Right atrium auricular region (tissue), 2 donors: ENCODE results near the gene GPC3. TPM values are rescaled to one million over a fixed set of nuclear protein-coding genes. Genes with fewer than 3 reads are reported as not detected.

Source experiments
- DNase-seq: peaks from one replicate; pipeline ENCODE4 v3.0.0-alpha.2; 2019; ENCODE audit warnings: low spot score
- H3K27ac ChIP-seq, 2 donors: fragments of 200-600 bp; sonication (generic); 1 replicate in 1 of 2; 2 replicates in 1 of 2; pipeline ENCODE4 v1.5.1; 2016 to 2019
- H3K27me3 ChIP-seq, 2 donors: fragments of 200-600 bp; sonication (generic); one replicate each; pipeline versions ENCODE4 v1.5.1 to v1.6.0; 2017 to 2019
- H3K36me3 ChIP-seq: fragments of 200-600 bp; sonication (generic); one replicate; pipeline ENCODE4 v1.5.1; 2016
- H3K4me1 ChIP-seq, 2 donors: fragments of 200-600 bp; sonication (generic); one replicate each; pipeline versions ENCODE4 v1.5.1 to v1.6.0; 2017 to 2019
- H3K4me3 ChIP-seq, 2 donors: fragments of 200-600 bp; sonication (generic); 1 replicate in 1 of 2; 2 replicates in 1 of 2; pipeline ENCODE4 v1.5.1; 2017 to 2019; ENCODE audit warnings: mild to moderate bottlenecking in 1 of 2, moderate library complexity in 1 of 2
- H3K9me3 ChIP-seq, 2 donors: fragments of 200-600 bp; sonication (generic); one replicate each; pipeline ENCODE4 v1.5.1; 2019
- total RNA-seq, 2 donors: library from RNA; depleted of rRNA; stranded (reverse); fragments of >200 nt; gene quantifications; one replicate each; pipeline ENCODE4 v1.1.0, GENCODE V29; 2016
- TF ChIP-seq, protein P1 (sequence below), 2 donors: fragments of 200-600 bp; sonication (generic); IDR thresholded peaks; one replicate each; pipeline ENCODE4 v1.5.1; 2019; ENCODE audit warnings: antibody characterized with exemption in 2 of 2

The GPC3 gene
- total RNA-seq, 2 donors from 2014 or later: 3.5 to 18.6 TPM

DNA sequence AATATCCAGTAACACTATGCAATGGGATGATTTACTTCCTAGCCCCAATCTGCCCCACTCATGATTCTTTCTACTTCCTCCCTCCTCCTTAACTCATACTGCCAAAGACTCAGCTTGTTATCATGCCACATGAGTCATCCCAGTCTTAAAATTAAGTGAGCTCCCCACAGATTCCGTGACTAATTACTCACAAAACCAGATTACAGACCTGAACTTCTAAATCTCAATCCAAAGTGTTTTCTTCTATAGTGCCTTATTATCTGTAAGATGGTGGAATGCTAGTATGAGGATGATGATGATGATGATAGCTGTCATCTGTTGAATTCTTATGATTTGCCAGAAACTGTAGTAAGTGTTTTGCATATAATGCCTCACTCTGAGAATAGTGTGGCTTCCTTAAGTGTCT lies 27.7 kb upstream of the GPC3 start:
- no peak for DNase-seq
- no peaks in the 10 kb centered on the region for H3K36me3 ChIP-seq
- TF ChIP-seq, protein P1, sequence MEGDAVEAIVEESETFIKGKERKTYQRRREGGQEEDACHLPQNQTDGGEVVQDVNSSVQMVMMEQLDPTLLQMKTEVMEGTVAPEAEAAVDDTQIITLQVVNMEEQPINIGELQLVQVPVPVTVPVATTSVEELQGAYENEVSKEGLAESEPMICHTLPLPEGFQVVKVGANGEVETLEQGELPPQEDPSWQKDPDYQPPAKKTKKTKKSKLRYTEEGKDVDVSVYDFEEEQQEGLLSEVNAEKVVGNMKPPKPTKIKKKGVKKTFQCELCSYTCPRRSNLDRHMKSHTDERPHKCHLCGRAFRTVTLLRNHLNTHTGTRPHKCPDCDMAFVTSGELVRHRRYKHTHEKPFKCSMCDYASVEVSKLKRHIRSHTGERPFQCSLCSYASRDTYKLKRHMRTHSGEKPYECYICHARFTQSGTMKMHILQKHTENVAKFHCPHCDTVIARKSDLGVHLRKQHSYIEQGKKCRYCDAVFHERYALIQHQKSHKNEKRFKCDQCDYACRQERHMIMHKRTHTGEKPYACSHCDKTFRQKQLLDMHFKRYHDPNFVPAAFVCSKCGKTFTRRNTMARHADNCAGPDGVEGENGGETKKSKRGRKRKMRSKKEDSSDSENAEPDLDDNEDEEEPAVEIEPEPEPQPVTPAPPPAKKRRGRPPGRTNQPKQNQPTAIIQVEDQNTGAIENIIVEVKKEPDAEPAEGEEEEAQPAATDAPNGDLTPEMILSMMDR (IDR thresholded peaks at IDR 0.05): no peak
- no peaks in the 10 kb centered on the region for H3K4me1 ChIP-seq
- no peaks in the 10 kb centered on the region for H3K9me3 ChIP-seq
- no peaks in the 10 kb centered on the region for H3K27me3 ChIP-seq
- no peak overlapping the region for H3K4me3 ChIP-seq
- H3K27ac ChIP-seq: no peak overlapping the region

DNA sequence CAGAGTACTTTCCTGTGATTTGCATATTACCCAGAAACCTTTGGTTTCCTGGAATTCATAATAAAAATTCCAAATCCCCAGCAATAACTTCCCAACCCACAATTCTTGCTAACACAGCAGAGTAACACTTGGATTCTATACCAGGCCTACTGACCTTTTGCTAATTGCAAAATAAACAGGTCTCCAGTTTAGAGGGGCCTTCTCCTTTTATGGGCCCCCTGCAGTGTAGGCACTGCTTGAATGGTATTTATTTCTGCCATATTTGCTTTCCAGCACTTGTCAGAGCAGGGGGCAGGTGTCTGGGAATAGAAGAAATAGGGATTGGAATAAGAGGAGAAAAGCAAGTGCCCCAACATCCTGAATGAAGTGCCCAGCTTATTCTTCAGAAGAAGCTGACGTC lies 25.3 kb upstream of the GPC3 start:
- no peaks in the 10 kb centered on the region for H3K4me1 ChIP-seq
- no peaks in the 10 kb centered on the region for H3K27me3 ChIP-seq
- no peak for DNase-seq
- H3K36me3 ChIP-seq: no peaks in the 10 kb centered on the region
- TF ChIP-seq, protein P1 (IDR thresholded peaks at IDR 0.05): no peak
- H3K4me3 ChIP-seq: no peak overlapping the region
- H3K9me3 ChIP-seq: no peaks in the 10 kb centered on the region
- no peak overlapping the region for H3K27ac ChIP-seq

DNA sequence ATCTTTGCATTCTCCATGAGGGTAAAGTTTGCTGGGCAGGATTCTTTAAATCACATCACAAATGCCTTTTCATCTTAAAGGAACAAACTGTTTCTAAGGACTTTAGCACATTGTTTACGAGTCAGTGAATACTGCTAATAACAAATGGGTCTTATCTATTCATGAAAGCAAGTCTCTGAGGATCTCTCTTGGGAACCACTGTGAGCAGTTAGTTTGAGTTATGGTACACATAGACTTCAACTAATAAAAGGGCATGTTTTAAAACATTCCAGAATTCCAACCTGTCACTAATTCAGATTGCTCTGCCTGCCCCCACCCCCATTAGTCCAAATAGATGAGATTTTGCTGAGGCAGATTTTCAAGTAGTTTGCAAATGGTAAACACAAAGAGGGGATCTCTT lies 22.3 kb upstream of the GPC3 start:
- Histone ChIP-seq H3K27ac (no peak overlapping the region), H3K9me3 (no peaks in the 10 kb centered on the region), H3K27me3 (no peaks in the 10 kb centered on the region), H3K4me1 (no peaks in the 10 kb centered on the region), H3K36me3 (no peaks in the 10 kb centered on the region), H3K4me3 (no peak overlapping the region)
- no peak for DNase-seq
- TF ChIP-seq, protein P1 (IDR thresholded peaks at IDR 0.05): no peak

DNA sequence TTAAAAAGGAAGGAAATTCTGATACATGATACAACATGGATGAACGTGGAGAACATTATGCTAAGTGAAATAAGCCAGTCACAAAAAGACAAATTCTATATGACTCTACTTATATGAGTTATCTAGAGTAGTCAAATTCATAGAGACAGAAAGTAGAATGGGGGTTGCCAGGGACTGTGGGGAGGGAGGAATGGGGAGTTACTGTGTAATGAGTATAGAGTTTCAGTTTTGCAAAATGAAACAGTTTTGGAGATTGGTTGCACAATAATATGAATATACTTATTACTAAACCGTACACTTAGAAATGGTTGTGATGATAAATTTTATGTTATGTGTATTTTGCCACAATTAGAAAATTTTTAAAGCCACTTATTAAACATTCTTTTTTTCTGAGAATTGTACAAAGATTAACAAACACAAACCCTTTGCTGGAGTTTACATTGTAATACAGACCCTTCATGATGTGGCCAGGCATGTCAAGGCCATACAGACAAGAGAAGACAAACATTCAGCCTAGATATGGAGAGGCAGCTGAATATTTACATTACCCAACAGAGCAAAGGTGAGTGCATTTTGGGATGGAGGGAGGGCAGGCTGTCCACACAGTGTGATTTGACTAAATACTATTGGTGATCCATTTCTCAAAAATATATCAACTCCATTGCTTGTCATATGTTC lies 21.2 kb upstream of the GPC3 start:
- TF ChIP-seq, protein P1 (IDR thresholded peaks at IDR 0.05): no peak
- no peak for DNase-seq

DNA sequence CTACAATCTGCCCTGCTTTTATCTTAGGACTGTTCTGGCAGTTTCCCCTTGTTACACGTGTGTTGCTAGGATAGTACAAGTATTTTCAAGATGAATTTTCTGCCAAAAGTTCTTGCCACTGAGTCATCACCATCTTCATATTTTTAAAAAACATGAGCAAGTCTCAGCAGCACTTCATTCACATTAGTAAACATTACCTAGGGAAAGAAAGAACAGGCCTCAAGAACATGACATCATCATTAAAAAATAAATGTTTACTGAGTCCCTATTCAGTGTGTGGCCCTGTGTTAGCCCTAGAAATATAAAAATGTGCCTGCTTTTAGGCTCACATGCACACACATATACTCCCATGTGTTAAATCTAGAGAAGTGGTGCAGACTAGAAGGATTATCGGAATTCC lies 18.7 kb upstream of the GPC3 start:
- Histone ChIP-seq H3K4me3 (no peak overlapping the region), H3K27me3 (no peaks in the 10 kb centered on the region), H3K9me3 (no peaks in the 10 kb centered on the region), H3K36me3 (no peaks in the 10 kb centered on the region), H3K27ac (no peak overlapping the region), H3K4me1 (no peaks in the 10 kb centered on the region)
- TF ChIP-seq, protein P1 (IDR thresholded peaks at IDR 0.05): no peak
- no peak for DNase-seq

More for the DNA sequence above, 21.2 kb upstream of the GPC3 start:
- no peak overlapping the region for H3K4me3 ChIP-seq
- no peak overlapping the region for H3K27ac ChIP-seq
- H3K9me3 ChIP-seq: no peaks in the 10 kb centered on the region
- H3K27me3 ChIP-seq: no peaks in the 10 kb centered on the region
- H3K4me1 ChIP-seq: no peaks in the 10 kb centered on the region
- H3K36me3 ChIP-seq: no peaks in the 10 kb centered on the region
